Measurements from ENCODE around the gene PTPRD. TPM values are rescaled to one million over a fixed set of nuclear protein-coding genes. Genes with fewer than 3 reads are reported as not detected.

The PTPRD gene
- total RNA-seq, 1 donor from 2014 or later: 7.8 TPM

- ATAC-seq (ENCODE audit: poor library complexity) (no peak), DNase-seq (no peak)
- intact Hi-C loops (cut with DNase I): no loop called here
Measured at GRCh38 chr9:8784838-8785237, 1828.0 kb downstream of the PTPRD start.

GRCh38 chr9:8783941-8784340 lies 1828.9 kb downstream of the PTPRD start:
- ATAC-seq (ENCODE audit: poor library complexity): peak; percentile 18
- no peak for DNase-seq
- intact Hi-C loops (cut with DNase I): no loop called here

- DNase-seq (no peak), ATAC-seq (ENCODE audit: poor library complexity) (no peak)
- intact Hi-C loops (cut with DNase I): no loop called here
Measured at GRCh38 chr9:8782237-8782636, 1830.6 kb downstream of the PTPRD start.

GRCh38 chr9:8781458-8781857 lies 1831.3 kb downstream of the PTPRD start:
- DNase-seq (no peak), ATAC-seq (ENCODE audit: poor library complexity) (no peak)
- intact Hi-C loops (cut with DNase I): no loop called here

GRCh38 chr9:8780386-8780785 lies 1832.4 kb downstream of the PTPRD start:
- intact Hi-C loops (cut with DNase I): no loop called here
- DNase-seq (no peak), ATAC-seq (ENCODE audit: poor library complexity) (no peak)

GRCh38 chr9:8779478-8779877 lies 1833.3 kb downstream of the PTPRD start:
- ATAC-seq (ENCODE audit: poor library complexity) (no peak), DNase-seq (no peak)
- intact Hi-C loops (cut with DNase I): no loop called here

GRCh38 chr9:8778356-8778755 lies 1834.4 kb downstream of the PTPRD start:
- intact Hi-C loops (cut with DNase I): no loop called here
- DNase-seq: no peak
- ATAC-seq (ENCODE audit: poor library complexity): no peak

- ATAC-seq (ENCODE audit: poor library complexity) (no peak), DNase-seq (no peak)
- intact Hi-C loops (cut with DNase I): no loop called here
Measured at GRCh38 chr9:8772302-8772701, 1840.5 kb downstream of the PTPRD start.

- ATAC-seq (ENCODE audit: poor library complexity) (no peak), DNase-seq (no peak)
- intact Hi-C loops (cut with DNase I): no loop called here
Measured at GRCh38 chr9:8769153-8769552, 1843.6 kb downstream of the PTPRD start.

GRCh38 chr9:8766096-8766495 lies 1846.7 kb downstream of the PTPRD start:
- intact Hi-C loops (cut with DNase I): no loop called here
- DNase-seq: no peak
- no peak for ATAC-seq (ENCODE audit: poor library complexity)

- no peak for DNase-seq
- intact Hi-C loops (cut with DNase I): no loop called here
- ATAC-seq (ENCODE audit: poor library complexity): no peak
Measured at GRCh38 chr9:8764051-8764450, 1848.8 kb downstream of the PTPRD start.

- no peak for DNase-seq
- ATAC-seq (ENCODE audit: poor library complexity): no peak
- intact Hi-C loops (cut with DNase I): no loop called here
Measured at GRCh38 chr9:8762479-8763085, 1850.2 kb downstream of the PTPRD start.

- intact Hi-C loops (cut with DNase I): no loop called here
- ATAC-seq (ENCODE audit: poor library complexity): no peak
- no peak for DNase-seq
Measured at GRCh38 chr9:8760000-8760767, 1852.6 kb downstream of the PTPRD start.

- ATAC-seq (ENCODE audit: poor library complexity) (no peak), DNase-seq (no peak)
- intact Hi-C loops (cut with DNase I): no loop called here
Measured at GRCh38 chr9:8757881-8758280, 1854.9 kb downstream of the PTPRD start.

- no peak for ATAC-seq (ENCODE audit: poor library complexity)
- no peak for DNase-seq
- intact Hi-C loops (cut with DNase I): no loop called here
Measured at GRCh38 chr9:8754751-8755150, 1858.1 kb downstream of the PTPRD start.

GRCh38 chr9:8751406-8751930 lies 1861.3 kb downstream of the PTPRD start:
- intact Hi-C loops (cut with DNase I): no loop called here
- ATAC-seq (ENCODE audit: poor library complexity) (no peak), DNase-seq (no peak)

GRCh38 chr9:8750639-8751051 lies 1862.2 kb downstream of the PTPRD start:
- intact Hi-C loops (cut with DNase I): no loop called here
- no peak for DNase-seq
- no peak for ATAC-seq (ENCODE audit: poor library complexity)

- DNase-seq (no peak), ATAC-seq (ENCODE audit: poor library complexity) (no peak)
- intact Hi-C loops (cut with DNase I): no loop called here
Measured at GRCh38 chr9:8745347-8745746, 1867.5 kb downstream of the PTPRD start.

GRCh38 chr9:8738945-8739344 lies 1873.9 kb downstream of the PTPRD start:
- intact Hi-C loops (cut with DNase I): no loop called here
- no peak for ATAC-seq (ENCODE audit: poor library complexity)

GRCh38 chr9:8736805-8737204 lies 1876.0 kb downstream of the PTPRD start:
- DNase-seq: no peak
- no peak for ATAC-seq (ENCODE audit: poor library complexity)
- intact Hi-C loops (cut with DNase I): no loop called here

More at GRCh38 chr9:8738945-8739344, 1873.9 kb downstream of the PTPRD start:
- DNase-seq: no peak

Data from Right ventricle myocardium superior (tissue), 1 donor.